Astrocyte of the spinal cord (primary cell): Measurements from ENCODE around the gene C17orf107.

Experiments
- DNase-seq: peaks from one replicate; pipeline ENCODE4 v3.0.0; 2011; ENCODE audit warnings: low read depth, low spot score
- H3K4me3 ChIP-seq: 2 replicates; pipeline ENCODE4 v1.5.1; 2011; ENCODE audit warnings: low read depth, mild to moderate bottlenecking, low read length, moderate library complexity
- in situ Hi-C: cut with HindIII; loops from 2 replicates; pipeline ENCODE4 v1.10.0; 2017; ENCODE audit warnings: low sequenced_read_pairs
- TF ChIP-seq, protein P1 (sequence below): IDR thresholded peaks from 2 replicates; pipeline ENCODE4 v1.5.1; 2012; ENCODE audit warnings: low read depth, mild to moderate bottlenecking, low read length, inconsistent platforms

Gene C17orf107

DNA sequence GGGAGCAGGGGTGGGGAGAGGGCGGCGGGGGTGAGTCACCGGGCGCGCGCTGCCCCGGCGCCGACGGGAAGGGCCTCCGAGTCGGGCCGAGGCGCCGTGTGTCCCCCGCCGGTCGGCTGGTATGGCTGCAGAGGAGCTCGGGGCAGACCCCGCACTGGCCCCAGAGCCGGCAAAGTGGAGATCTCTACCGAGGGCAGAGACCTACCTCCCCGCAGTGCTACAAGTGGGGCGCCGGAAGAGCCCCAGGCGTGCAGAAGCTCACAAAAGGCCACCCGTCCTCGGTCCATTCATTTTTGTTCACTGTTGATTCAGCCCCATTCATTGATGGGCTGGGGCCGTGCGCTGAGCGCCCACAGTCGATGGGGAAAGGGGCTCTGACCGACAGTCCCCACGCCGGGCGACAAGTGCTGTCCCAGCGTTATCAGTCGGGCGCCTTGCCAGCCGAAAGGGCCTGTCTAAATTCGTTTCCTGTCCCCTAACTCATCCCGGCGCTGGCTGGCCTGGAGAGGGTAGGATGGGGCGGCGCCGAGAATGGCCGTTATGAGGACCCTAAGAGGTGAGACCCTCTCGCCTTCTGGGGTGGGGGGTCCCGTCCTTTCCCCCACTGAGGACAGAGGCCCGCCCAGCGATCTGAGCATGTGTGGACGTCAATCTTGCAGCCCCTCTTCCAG is 50.9 kb downstream of the C17orf107 start:
- peak overlapping the region; percentile 28 for H3K4me3 ChIP-seq
- in situ Hi-C loops: no loop called here
- TF ChIP-seq, protein P1, sequence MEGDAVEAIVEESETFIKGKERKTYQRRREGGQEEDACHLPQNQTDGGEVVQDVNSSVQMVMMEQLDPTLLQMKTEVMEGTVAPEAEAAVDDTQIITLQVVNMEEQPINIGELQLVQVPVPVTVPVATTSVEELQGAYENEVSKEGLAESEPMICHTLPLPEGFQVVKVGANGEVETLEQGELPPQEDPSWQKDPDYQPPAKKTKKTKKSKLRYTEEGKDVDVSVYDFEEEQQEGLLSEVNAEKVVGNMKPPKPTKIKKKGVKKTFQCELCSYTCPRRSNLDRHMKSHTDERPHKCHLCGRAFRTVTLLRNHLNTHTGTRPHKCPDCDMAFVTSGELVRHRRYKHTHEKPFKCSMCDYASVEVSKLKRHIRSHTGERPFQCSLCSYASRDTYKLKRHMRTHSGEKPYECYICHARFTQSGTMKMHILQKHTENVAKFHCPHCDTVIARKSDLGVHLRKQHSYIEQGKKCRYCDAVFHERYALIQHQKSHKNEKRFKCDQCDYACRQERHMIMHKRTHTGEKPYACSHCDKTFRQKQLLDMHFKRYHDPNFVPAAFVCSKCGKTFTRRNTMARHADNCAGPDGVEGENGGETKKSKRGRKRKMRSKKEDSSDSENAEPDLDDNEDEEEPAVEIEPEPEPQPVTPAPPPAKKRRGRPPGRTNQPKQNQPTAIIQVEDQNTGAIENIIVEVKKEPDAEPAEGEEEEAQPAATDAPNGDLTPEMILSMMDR: no peak
- DNase-seq: no peak

DNA sequence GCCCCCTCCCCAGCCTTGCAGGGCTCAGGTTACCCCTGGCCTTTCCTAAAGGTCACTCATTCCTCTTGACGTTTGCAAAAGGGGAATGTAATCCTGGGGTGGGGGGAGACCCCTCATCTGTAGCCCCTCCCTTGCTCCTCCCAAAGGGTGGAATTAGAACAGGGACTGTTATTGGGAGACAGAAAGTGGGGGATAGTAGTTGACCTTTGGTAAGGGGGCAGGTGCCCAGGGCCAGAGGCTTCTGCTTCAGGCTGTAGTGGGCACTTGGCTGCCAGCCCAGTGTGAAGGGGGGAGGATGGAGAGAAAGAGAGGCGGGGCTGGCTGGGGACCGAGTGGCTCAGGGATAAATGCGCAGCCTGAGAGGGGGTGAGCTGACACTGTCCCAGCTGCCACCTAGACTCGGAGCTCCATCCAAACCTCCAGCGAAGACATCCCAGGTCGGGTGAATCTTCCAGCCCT is 51.4 kb downstream of the C17orf107 start, which contains the start of gene ENO3:
ENO3 (plus strand) TSS at position 374 of the 459 bp plus-strand sequence. CDS start 711 bp downstream, outside the sequence.
- in situ Hi-C loops: no loop called here
- TF ChIP-seq, protein P1: no peak
- no peak for DNase-seq
- peak within 1 kb of the TSS; percentile 28 for H3K4me3 ChIP-seq

DNA sequence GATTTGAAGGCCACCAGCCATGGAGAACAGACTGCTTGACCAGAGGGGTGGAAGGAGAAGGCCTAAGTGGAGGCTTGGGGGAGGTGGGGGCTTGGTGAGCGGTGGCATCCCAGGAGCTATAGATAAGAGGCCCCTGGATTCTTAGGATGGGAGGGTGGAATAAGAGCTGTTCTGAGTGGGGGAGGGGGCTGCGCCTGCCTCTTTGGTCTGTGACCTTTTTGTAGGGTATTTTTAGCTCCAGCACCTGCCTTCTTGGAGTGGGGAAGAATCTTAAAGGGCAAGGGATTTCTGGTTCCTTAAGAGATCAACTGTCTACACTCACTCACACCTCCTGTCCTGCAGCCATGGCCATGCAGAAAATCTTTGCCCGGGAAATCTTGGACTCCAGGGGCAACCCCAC is 52.1 kb downstream of the C17orf107 start:
- no peak for DNase-seq
- no peak overlapping the region for H3K4me3 ChIP-seq
- TF ChIP-seq, protein P1: no peak
- in situ Hi-C loops: no loop called here
